DMS 273 treated with DMSO at 0.1 percent for 48 hours (cell line): ENCODE results near the gene CEP55.

ENCODE experiments used
- DNase-seq: peaks from one replicate; lab custom pipeline; 2025; lab: John Stamatoyannopoulos, UW

The CEP55 gene

GRCh38 chr10:93566435-93567276 is 70.2 kb downstream of the CEP55 start, which contains the start of gene FFAR4:
Gene FFAR4, plus strand, starts transcription at chr10:93566665. Its CDS starts 56 bp downstream, at chr10:93566721.
- no peak for DNase-seq

GRCh38 chr10:93567277-93568104 is 71.1 kb downstream of the CEP55 start:
- no peak for DNase-seq

- DNase-seq, result no peak
Observed at GRCh38 chr10:93568105-93568390, 71.6 kb downstream of the CEP55 start.

GRCh38 chr10:93570383-93570782 is 74.0 kb downstream of the CEP55 start:
- DNase-seq, result no peak

- DNase-seq, result no peak
Observed at GRCh38 chr10:93572606-93573005, 76.2 kb downstream of the CEP55 start.

GRCh38 chr10:93573051-93573909 is 76.9 kb downstream of the CEP55 start:
- DNase-seq, result no peak

GRCh38 chr10:93573924-93574323 is 77.5 kb downstream of the CEP55 start:
- no peak for DNase-seq

- DNase-seq, result no peak
Observed at GRCh38 chr10:93576888-93577287, 80.5 kb downstream of the CEP55 start.

GRCh38 chr10:93577565-93577964 is 81.2 kb downstream of the CEP55 start:
- DNase-seq, result no peak
